Upper lobe of left lung (tissue), 4 donors: ENCODE results near the gene MYBPC3.

Experiments used
- CTCF ChIP-seq, 6 experiments: fragments of 450-650 bp in 4 of 6; fragments of 200-600 bp in 2 of 6; sonication (generic) in 2 of 6; IDR thresholded peaks; one replicate each; pipeline ENCODE4 v1.5.1; 2016 to 2019; ENCODE audit warnings: antibody characterized with exemption in 6 of 6
- POLR2AphosphoS5 ChIP-seq, 2 donors: sonication (generic); formaldehyde crosslinking; IDR thresholded peaks; one replicate each; pipeline ENCODE4 v1.5.1; 2017; ENCODE audit warnings: antibody characterized with exemption in 2 of 2

GRCh38 chr11:47378010-47378835 lies 25.7 kb upstream of the MYBPC3 start, which contains the start of gene SPI1:
- TF ChIP-seq CTCF (IDR thresholded peaks at IDR 0.05), result no peak
- TF ChIP-seq POLR2AphosphoS5 (IDR thresholded peaks at IDR 0.05), result peak; percentile 63 to 65
